PC-9 (cell line): ENCODE measurements around the gene NOC3L. TPM values are rescaled to one million over a fixed set of nuclear protein-coding genes. Genes with fewer than 3 reads are reported as not detected.
"Not testable (repeated sequence)": the region's sequence is repeated elsewhere in the genome, so short reads cannot be mapped to it uniquely, and the experiment has no call there.

Experiments used
- BruUV-seq: library from RNA; stranded (reverse); fragments of 400-500 nt; replicated peaks from 2 replicates; lab custom pipeline; 2021; lab: Mats Ljungman, UMichigan
- CTCF ChIA-PET: fragments of 300-600 bp; sonication (Branson Sonifier 250); formaldehyde crosslinking; loops from one replicate; lab custom pipeline; 2022; ENCODE audit warnings: antibody characterized with exemption; lab: Charles Lee
- POLR2A ChIA-PET: fragments of 300-600 bp; sonication (Branson Sonifier 250); formaldehyde crosslinking; loops from one replicate; lab custom pipeline; 2022; ENCODE audit warnings: antibody characterized with exemption; ENCODE audit not compliant: unreplicated experiment; lab: Charles Lee
- DNase-seq, 2 experiments: peaks; one replicate each; pipeline versions ENCODE4 v3.0.0 to v3.0.0-alpha.2; 2015 to 2022; ENCODE audit warnings: mixed read lengths in 1 of 2
- H2AFZ ChIP-seq: fragments of 200-600 bp; sonication (generic); 2 replicates; pipeline ENCODE4 v1.8.1; 2017; ENCODE audit warnings: antibody characterized with exemption
- H3F3A ChIP-seq: fragments of 200-600 bp; sonication (generic); 2 replicates; pipeline ENCODE4 v1.8.1; 2017; ENCODE audit warnings: antibody characterized with exemption, mild to moderate bottlenecking, low read depth; ENCODE audit not compliant: insufficient read depth
- H3K27ac ChIP-seq: fragments of 200-600 bp; sonication (generic); 2 replicates; pipeline ENCODE4 v1.6.1; 2016; ENCODE audit warnings: mixed run types
- H3K27me3 ChIP-seq: fragments of 200-600 bp; sonication (generic); 2 replicates; pipeline ENCODE4 v1.6.1; 2016; ENCODE audit warnings: low read depth, mixed run types; ENCODE audit not compliant: insufficient read depth
- H3K36me3 ChIP-seq: fragments of 200-600 bp; sonication (generic); 2 replicates; pipeline ENCODE4 v1.6.1; 2016; ENCODE audit warnings: low read depth, mixed run types
- H3K4me1 ChIP-seq: fragments of 200-600 bp; sonication (generic); replicated peaks from 2 replicates; pipeline ENCODE4 v1.6.1; 2016; ENCODE audit warnings: mixed run types; ENCODE audit not compliant: insufficient read depth
- H3K4me2 ChIP-seq: fragments of 200-600 bp; sonication (generic); 2 replicates; pipeline ENCODE4 v1.6.1; 2017; ENCODE audit warnings: mixed run types
- H3K4me3 ChIP-seq: fragments of 200-600 bp; sonication (generic); 2 replicates; pipeline ENCODE4 v1.6.1; 2016; ENCODE audit warnings: mixed run types
- H3K79me2 ChIP-seq: fragments of 200-600 bp; sonication (generic); 2 replicates; pipeline ENCODE4 v1.6.1; 2017; ENCODE audit warnings: low read depth, mixed run types
- H3K9me2 ChIP-seq: fragments of 200-600 bp; sonication (generic); 2 replicates; pipeline ENCODE4 v1.8.1; 2017; ENCODE audit warnings: mild to moderate bottlenecking; ENCODE audit not compliant: insufficient read depth
- H3K9me3 ChIP-seq: fragments of 200-600 bp; sonication (generic); 2 replicates; pipeline ENCODE4 v1.8.1; 2016; ENCODE audit warnings: low read depth; ENCODE audit not compliant: insufficient read depth
- H4K20me1 ChIP-seq: fragments of 200-600 bp; sonication (generic); 2 replicates; pipeline ENCODE4 v1.8.1; 2017; ENCODE audit not compliant: insufficient read depth
- EZH2 ChIP-seq: fragments of 200-600 bp; sonication (generic); IDR thresholded peaks from 2 replicates; pipeline ENCODE4 v1.8.0; 2017; ENCODE audit warnings: antibody characterized with exemption, low read depth
- intact Hi-C: fragments of 100-400 bp; cut with micrococcal nuclease; formaldehyde crosslinking; loops from one replicate; pipeline ENCODE4 v1.10.0; 2022; ENCODE audit not compliant: unreplicated experiment
- total RNA-seq: library from RNA; stranded (reverse); gene quantifications from 2 replicates; pipeline ENCODE4 v1.2.3, GENCODE V29; 2021
- TF ChIP-seq, protein P1 (sequence below): fragments of 200-600 bp; sonication (generic); conservative IDR thresholded peaks from 2 replicates; pipeline ENCODE4 v1.6.1; 2017; ENCODE audit warnings: mixed run types, antibody characterized with exemption, mild to moderate bottlenecking, moderate library complexity

Gene NOC3L
- total RNA-seq, 1 experiment from 2014 or later: 17.7 TPM

DNA sequence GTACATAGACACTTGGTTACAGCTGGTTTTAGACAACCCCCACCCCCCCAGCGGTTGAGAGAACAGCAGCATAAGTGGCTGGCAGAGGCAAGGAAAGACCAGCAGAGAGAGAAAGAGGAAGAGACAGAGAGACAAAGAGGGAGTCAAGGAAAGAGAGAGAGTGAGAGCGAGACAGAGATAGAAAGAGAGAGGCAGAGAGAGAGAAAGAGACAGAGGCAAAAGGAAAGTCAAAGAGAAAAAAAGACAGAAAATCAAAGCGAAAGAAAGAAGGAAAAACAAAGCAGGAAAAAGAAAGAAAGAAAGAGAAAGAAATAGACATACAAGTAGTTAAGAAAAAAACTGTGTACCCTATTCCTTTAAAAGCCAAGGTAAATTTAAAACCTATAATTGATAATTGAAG lies 23.0 kb upstream of the NOC3L start:
- H3K79me2 ChIP-seq, POLR2A ChIA-PET, H3K36me3 ChIP-seq, H2AFZ ChIP-seq, H3K4me2 ChIP-seq, H3K4me3 ChIP-seq, H3K4me1 ChIP-seq, H3K27me3 ChIP-seq, H3K27ac ChIP-seq, DNase-seq, H3K9me3 ChIP-seq, intact Hi-C loops, H3F3A ChIP-seq, BruUV-seq, CTCF ChIA-PET, H3K9me2 ChIP-seq, H4K20me1 ChIP-seq: not testable (repeated sequence)

DNA sequence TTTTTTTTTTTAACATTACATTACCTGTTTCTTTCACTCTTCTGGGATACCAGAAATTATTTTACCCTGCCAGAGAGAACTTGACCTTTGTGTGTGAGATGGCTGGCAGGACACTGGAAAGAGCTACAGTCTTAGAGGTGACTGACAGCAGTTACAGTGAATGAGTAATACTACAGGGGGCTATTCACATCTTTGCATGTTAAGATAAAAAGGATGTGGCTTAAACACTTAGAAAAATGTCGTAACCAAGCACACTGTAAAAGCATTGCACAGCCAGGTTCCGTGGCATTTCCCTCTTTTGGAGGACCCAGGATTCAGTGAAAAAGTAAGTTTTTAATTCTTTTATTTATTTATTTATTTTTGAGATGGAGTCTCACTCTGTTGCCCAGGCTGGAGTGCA lies 20.8 kb upstream of the NOC3L start:
- no peak overlapping the region for H3K27ac ChIP-seq
- ChIA-PET CTCF (no interaction called here), POLR2A (no interaction called here)
- H3K4me2 ChIP-seq: no peak overlapping the region
- no peaks in the 10 kb centered on the region for H3K27me3 ChIP-seq
- no peak for DNase-seq
- no TSS peak for BruUV-seq
- H3K9me3 ChIP-seq: no peaks in the 10 kb centered on the region
- intact Hi-C loops: no loop called here
- no peaks in the 10 kb centered on the region for H3K9me2 ChIP-seq
- H4K20me1 ChIP-seq: no peaks in the 10 kb centered on the region
- H3K4me3 ChIP-seq: no peak overlapping the region
- no peaks in the 10 kb centered on the region for H3K79me2 ChIP-seq
- no peaks in the 10 kb centered on the region for H3F3A ChIP-seq
- TF ChIP-seq EZH2: no peak
- TF ChIP-seq, protein P1, sequence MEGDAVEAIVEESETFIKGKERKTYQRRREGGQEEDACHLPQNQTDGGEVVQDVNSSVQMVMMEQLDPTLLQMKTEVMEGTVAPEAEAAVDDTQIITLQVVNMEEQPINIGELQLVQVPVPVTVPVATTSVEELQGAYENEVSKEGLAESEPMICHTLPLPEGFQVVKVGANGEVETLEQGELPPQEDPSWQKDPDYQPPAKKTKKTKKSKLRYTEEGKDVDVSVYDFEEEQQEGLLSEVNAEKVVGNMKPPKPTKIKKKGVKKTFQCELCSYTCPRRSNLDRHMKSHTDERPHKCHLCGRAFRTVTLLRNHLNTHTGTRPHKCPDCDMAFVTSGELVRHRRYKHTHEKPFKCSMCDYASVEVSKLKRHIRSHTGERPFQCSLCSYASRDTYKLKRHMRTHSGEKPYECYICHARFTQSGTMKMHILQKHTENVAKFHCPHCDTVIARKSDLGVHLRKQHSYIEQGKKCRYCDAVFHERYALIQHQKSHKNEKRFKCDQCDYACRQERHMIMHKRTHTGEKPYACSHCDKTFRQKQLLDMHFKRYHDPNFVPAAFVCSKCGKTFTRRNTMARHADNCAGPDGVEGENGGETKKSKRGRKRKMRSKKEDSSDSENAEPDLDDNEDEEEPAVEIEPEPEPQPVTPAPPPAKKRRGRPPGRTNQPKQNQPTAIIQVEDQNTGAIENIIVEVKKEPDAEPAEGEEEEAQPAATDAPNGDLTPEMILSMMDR: no peak
- H3K36me3 ChIP-seq: no peaks in the 10 kb centered on the region
- H2AFZ ChIP-seq: no peak overlapping the region
- H3K4me1 ChIP-seq: no peaks in the 10 kb centered on the region

DNA sequence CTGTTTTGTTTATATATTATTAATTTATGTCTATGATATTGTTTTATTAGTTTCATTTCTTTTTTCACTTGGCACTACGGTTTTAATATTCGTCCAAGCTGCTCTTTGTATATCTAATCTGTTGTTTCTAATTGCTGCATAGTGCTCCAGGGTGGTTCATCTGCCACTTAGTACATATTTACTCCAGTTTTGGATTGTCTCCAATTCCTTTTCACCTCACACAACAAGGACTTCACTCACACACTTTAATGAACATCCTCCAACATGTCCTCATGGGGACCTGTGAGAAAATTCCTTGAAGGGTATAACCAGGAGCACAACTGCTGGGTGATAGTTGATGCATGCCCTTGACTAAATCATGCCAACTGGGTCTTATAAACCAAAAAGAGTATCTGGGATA lies 14.1 kb upstream of the NOC3L start:
- no peak for TF ChIP-seq EZH2
- TF ChIP-seq, protein P1: no peak
- DNase-seq: no peak
- CTCF ChIA-PET: no interaction called here
- Histone ChIP-seq H3K9me3 (no peaks in the 10 kb centered on the region), H3K79me2 (no peaks in the 10 kb centered on the region), H3K27ac (no peak overlapping the region), H3K36me3 (no peaks in the 10 kb centered on the region), H2AFZ (no peak overlapping the region), H3K9me2 (no peaks in the 10 kb centered on the region), H3K27me3 (no peaks in the 10 kb centered on the region), H3F3A (no peaks in the 10 kb centered on the region), H4K20me1 (no peaks in the 10 kb centered on the region), H3K4me1 (no peaks in the 10 kb centered on the region), H3K4me2 (no peak overlapping the region), H3K4me3 (no peak overlapping the region)
- no TSS peak for BruUV-seq
- POLR2A ChIA-PET: no interaction called here
- intact Hi-C loops: no loop called here

DNA sequence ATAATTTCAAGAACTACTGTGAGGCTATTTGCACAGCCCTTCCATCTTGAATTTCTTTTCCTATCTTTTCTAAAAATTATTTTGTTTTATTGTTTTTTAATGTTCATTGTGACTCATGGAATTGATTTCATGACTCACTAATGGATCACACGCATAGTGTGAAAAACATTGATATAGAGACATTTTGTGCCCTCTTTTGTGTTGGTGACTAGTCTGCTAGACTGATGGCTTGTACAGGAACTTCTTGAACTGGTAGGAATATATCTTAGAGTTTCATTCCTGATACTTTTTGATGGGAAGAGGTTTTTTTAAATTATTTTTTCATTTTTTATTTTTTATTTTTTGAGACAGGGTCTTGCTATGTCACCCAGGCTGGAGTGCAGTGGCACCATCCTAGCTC lies 12.6 kb upstream of the NOC3L start:
- BruUV-seq: no TSS peak
- Histone ChIP-seq H3K4me2 (no peak overlapping the region), H3K79me2 (no peaks in the 10 kb centered on the region), H3F3A (no peaks in the 10 kb centered on the region), H3K27me3 (no peaks in the 10 kb centered on the region), H2AFZ (no peak overlapping the region), H3K27ac (no peak overlapping the region), H3K4me1 (no peaks in the 10 kb centered on the region), H4K20me1 (no peaks in the 10 kb centered on the region), H3K9me3 (no peaks in the 10 kb centered on the region), H3K4me3 (no peak overlapping the region), H3K36me3 (no peaks in the 10 kb centered on the region), H3K9me2 (no peaks in the 10 kb centered on the region)
- POLR2A ChIA-PET: no interaction called here
- CTCF ChIA-PET: no interaction called here
- DNase-seq: no peak
- intact Hi-C loops: no loop called here
- TF ChIP-seq, protein P1: no peak
- TF ChIP-seq EZH2: no peak
